ENCODE measurements around the gene USP6. TPM values are rescaled to one million over a fixed set of nuclear protein-coding genes. Genes with fewer than 3 reads are reported as not detected.
"Not testable (repeated sequence)": the region's sequence is repeated elsewhere in the genome, so short reads cannot be mapped to it uniquely, and the experiment has no call there.

The USP6 gene
- total RNA-seq, 1 donor from 2014 or later = 0.30 TPM

GRCh38 chr17:5133311-5133710 lies 17.5 kb downstream of the USP6 start:
- Histone ChIP-seq H3K4me1 (no peaks in the 10 kb centered on the region), H3K27ac (no peak overlapping the region), H3K4me3 (no peak overlapping the region), H3K9me3 (no peaks in the 10 kb centered on the region), H3K36me3 (no peaks in the 10 kb centered on the region), H3K27me3 (ENCODE audit: low read depth) (no peaks in the 10 kb centered on the region)
- intact Hi-C loops (cut with DNase I) = no loop called here
- no peak for DNase-seq
- no peak for ATAC-seq
- no peak for TF ChIP-seq CTCF (IDR thresholded peaks at IDR 0.05)

GRCh38 chr17:5133961-5134360 lies 18.1 kb downstream of the USP6 start:
- H3K27me3 ChIP-seq (ENCODE audit: low read depth); H3K9me3 ChIP-seq; ATAC-seq; DNase-seq; H3K4me3 ChIP-seq; H3K27ac ChIP-seq; intact Hi-C loops (cut with DNase I); H3K36me3 ChIP-seq; H3K4me1 ChIP-seq: not testable (repeated sequence)

- H3K27ac ChIP-seq; H3K9me3 ChIP-seq; H3K36me3 ChIP-seq; ATAC-seq; DNase-seq; H3K27me3 ChIP-seq (ENCODE audit: low read depth); H3K4me3 ChIP-seq; H3K4me1 ChIP-seq; intact Hi-C loops (cut with DNase I): not testable (repeated sequence)
Measured at GRCh38 chr17:5134571-5134970, 18.7 kb downstream of the USP6 start.

- DNase-seq; H3K9me3 ChIP-seq; H3K36me3 ChIP-seq; intact Hi-C loops (cut with DNase I); H3K27me3 ChIP-seq (ENCODE audit: low read depth); ATAC-seq; H3K4me3 ChIP-seq; H3K4me1 ChIP-seq; H3K27ac ChIP-seq: not testable (repeated sequence)
Measured at GRCh38 chr17:5135131-5135712, 19.4 kb downstream of the USP6 start.

GRCh38 chr17:5135726-5136579 lies 20.1 kb downstream of the USP6 start:
- ATAC-seq (no peak), DNase-seq (no peak)
- Histone ChIP-seq H3K4me3 (no peak overlapping the region), H3K27me3 (ENCODE audit: low read depth) (no peaks in the 10 kb centered on the region), H3K36me3 (no peaks in the 10 kb centered on the region), H3K9me3 (no peaks in the 10 kb centered on the region), H3K27ac (no peak overlapping the region), H3K4me1 (no peaks in the 10 kb centered on the region)
- no peak for TF ChIP-seq CTCF (IDR thresholded peaks at IDR 0.05)
- intact Hi-C loops (cut with DNase I) = no loop called here

- H3K36me3 ChIP-seq; ATAC-seq; DNase-seq; H3K27ac ChIP-seq; H3K4me1 ChIP-seq; H3K9me3 ChIP-seq; H3K27me3 ChIP-seq (ENCODE audit: low read depth); intact Hi-C loops (cut with DNase I); H3K4me3 ChIP-seq: not testable (repeated sequence)
Measured at GRCh38 chr17:5136580-5137412, 21.0 kb downstream of the USP6 start.

- intact Hi-C loops (cut with DNase I); ATAC-seq; H3K9me3 ChIP-seq; DNase-seq; H3K36me3 ChIP-seq; H3K4me3 ChIP-seq; H3K4me1 ChIP-seq; H3K27ac ChIP-seq; H3K27me3 ChIP-seq (ENCODE audit: low read depth): not testable (repeated sequence)
Measured at GRCh38 chr17:5137511-5138197, 21.8 kb downstream of the USP6 start.

- ATAC-seq; H3K4me3 ChIP-seq; H3K27me3 ChIP-seq (ENCODE audit: low read depth); intact Hi-C loops (cut with DNase I); DNase-seq; H3K9me3 ChIP-seq; H3K27ac ChIP-seq; H3K36me3 ChIP-seq; H3K4me1 ChIP-seq: not testable (repeated sequence)
Measured at GRCh38 chr17:5138198-5138544, 22.3 kb downstream of the USP6 start.
